CD4-positive, alpha-beta T cell treated with Interleukin-4 for 1 hour (primary cell): Measurements from ENCODE around the gene TAS2R60.
"Not testable (repeated sequence)": the region's sequence is repeated elsewhere in the genome, so short reads cannot be mapped to it uniquely, and the experiment has no call there.

Source experiments
- DNase-seq, 2 donors: peaks; one replicate each; pipeline ENCODE4 v3.0.0-alpha.2; 2020 to 2022

Gene TAS2R60

DNA sequence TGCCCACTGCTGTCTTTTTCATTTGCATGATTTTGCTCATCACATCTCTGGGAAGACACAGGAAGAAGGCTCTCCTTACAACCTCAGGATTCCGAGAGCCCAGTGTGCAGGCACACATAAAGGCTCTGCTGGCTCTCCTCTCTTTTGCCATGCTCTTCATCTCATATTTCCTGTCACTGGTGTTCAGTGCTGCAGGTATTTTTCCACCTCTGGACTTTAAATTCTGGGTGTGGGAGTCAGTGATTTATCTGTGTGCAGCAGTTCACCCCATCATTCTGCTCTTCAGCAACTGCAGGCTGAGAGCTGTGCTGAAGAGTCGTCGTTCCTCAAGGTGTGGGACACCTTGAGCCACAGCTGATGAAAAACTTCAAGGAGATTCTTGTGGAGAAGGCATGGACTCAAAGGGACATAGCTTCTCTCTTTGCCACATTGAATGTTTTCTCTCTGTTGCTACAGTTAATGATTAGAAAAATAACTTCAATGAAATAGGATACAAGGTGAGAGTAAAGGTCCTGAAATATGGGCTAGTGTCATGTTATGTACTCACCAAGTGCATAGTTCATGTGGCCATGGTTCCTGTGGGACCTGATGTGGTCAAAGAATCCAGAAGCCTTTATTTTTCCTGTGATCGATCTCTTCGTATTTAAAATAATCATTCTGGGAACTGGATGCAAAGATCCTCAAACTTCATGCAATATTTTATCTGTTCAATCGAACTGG, 970 bp downstream of the TAS2R60 start:
- DNase-seq: no peak

DNA sequence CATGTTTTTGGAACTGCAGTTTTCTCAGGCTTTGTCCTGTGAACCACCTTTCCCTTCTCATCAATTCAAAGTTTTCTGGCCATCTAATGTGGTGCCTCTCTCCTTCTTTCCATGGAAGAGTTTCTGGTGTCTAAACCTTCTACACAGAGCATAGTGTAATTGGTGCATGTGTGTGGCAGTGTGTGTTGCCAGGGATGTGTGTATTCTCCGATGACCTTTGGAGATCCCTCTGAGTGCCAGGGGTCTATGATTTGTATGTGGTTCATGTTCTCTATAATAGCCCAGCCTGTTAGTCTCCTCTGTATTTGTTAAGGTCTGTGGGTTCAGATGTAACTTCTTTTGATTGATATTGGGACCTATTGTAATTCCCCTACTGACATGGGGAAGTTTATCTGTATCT, 1.5 kb downstream of the TAS2R60 start:
- no peak for DNase-seq

DNA sequence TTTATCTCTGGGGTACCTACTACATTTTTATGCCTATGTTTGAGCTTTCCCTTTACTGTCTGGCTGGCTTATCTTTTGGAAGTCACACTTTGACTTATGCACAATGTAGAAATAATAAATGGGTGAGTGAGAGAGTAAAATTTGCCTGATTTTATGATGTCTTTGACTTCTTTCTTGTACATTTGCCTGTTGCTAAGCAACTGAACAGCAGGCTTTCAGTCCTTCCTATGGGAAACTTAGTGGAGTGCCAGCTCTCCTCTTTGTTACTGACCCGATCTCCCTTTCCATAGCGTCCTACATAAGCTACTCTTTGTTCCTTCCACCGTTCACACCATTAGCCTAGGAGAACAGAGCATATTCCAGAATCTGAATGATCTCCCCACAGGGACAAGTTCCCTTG, 4.2 kb downstream of the TAS2R60 start:
- no peak for DNase-seq

DNA sequence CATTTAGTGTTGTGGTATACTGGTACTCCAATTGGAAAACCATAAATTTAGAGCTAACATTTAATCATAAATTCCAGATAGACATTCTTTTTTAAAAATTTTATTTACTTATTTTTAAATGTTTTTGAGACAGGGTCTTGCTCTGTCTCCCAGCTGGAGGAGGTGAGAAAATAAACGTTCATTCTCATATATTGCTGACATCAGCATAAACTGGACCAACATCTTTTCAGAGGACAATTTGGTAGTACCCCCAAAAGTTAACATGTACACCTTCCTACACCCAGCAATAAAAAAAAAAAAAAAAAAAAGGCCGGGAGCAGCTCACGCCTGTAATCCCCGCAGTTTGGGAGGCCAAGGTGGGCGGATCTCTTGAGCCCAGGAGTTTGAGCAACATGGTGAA, 5.2 kb downstream of the TAS2R60 start:
- no peak for DNase-seq

DNA sequence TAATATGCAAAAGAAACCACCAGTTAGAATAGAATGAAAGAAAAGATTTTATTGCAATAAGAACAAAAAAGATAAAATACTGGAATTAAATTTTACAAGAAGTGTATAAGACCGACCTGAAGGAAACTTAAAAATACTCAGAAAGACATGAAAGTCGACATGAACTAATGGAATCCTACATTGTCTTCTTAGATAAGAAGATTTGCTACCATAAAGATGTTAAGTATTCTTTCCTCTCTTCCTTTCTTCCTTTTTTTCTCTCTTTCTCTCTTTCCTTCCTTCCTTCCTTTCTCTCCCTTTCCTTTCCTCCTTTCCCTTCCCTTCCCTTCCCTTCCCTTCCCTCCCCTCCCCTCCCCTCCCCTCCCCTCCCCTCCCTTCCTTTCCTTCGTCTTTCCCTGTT, 6.5 kb downstream of the TAS2R60 start:
- no peak for DNase-seq

DNA sequence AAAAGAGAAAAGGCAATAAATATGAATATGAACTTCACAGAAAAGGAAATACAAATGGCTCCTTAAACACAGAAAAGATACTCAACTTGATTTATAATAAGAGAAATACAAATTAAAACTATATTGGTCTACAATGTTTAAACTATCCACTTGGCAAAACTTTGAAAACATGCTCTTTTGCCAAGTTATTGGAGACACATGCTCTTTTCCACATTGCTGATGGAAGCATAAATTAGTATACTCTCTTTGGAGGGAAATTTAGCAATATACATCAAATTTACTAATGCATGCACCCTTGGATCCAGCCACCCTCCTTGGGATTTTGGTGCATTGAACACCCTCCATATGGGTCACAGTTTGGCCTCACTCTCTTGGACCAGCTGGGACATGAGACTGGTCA, 7.9 kb downstream of the TAS2R60 start:
- no peak for DNase-seq

DNA sequence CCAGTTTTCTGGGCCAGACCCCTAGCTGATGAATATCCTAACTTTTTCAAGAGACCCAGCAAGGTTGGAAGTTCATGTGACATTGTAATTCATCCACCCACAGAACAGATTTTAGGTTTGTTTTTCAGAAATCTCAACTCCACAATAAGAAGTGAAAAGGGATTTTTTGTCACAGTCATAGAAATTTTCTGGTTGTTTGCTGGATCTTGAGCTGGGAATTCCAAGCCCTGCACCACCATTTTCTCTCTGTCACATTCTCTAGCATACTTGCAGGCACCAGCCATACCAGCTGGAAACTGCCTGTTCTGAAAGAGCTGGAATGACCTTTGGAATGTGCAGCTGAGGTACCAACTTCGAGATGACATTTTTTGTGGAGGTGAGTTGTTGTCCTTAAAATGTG, 8.5 kb downstream of the TAS2R60 start:
- no peak for DNase-seq

DNA sequence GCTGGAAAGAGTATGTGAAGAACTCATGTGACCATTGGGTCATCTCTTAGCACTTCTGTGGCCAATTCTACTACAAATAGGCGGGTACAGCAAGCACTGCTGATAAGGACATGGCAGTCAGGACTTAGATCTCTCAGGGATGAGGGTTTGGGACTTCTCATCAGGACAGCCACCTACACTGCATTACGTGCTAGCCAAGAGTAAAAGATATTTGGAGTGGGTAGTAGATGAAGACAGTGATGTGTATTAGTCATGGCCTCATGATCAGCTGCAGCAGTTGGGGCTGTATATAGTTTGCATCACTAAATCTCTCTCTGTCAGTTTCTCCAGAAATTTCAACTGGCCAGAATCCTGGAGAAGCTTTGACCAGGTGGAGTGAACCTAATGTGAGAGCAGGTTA, 9.2 kb downstream of the TAS2R60 start:
- DNase-seq: no peak

DNA sequence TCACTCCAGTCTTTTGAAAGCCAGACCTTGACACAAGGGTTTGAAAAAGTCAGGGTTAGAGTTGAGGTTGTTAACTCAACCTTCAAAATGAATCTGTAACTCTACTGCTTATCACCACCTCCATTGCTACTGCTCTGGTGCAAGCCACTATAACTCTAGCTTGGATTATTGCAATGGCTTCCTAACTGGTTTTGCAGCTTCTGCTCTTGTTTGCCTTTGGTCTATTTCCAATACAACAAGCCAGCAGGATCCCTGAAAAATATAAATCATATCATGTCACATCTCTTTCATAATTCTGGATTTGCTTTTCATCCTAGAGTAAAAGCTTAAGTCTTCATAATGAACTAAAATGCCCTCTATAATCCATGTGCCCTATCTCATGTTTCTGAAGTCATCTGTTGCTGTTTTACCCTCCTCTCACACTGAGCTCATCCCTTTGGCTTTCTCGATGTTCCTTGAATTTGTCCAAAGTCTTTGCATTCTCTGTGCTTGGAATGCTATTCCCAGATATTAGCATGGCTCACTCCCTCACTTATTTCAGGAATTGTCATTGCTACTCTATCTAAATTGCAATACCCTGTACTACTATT, 10.9 kb downstream of the TAS2R60 start:
- no peak for DNase-seq

DNA sequence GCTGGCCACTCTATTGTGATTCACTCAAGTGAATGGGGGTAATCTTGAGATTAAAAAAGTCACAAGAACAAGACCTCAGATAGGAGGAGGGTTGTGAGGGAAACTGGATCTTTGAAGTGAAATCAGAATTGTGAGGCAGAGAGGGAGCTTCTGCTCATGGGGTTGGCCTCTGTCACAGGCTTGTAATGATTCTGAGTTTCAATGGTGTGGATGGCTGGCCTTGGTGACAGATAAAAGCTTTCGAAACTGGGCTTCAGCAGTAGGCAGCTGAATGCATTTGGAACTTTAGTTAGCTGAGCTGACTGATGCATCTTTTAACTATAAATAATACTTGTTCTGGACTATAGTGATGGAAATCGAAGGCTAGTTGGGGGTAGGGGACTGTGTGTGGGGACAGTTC, 12.2 kb downstream of the TAS2R60 start:
- no peak for DNase-seq

DNA sequence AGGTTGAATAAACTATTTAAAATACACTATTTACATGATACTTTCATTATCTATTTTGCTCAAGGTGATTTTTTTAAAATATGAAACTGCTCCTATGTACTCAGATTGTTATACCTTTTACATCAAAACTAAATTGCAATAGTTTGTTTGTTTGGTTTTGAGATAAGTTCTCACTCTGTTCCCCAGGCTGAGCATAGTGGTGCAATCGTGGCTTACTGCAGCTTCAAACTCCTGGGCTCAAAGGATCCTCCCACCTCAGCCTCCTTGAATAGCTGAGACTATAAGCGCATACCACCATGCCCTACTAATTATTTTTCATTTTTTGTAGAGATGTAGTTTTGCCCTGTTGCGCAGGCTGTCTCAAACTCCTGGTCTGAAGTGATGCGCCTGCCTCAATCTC, 12.7 kb downstream of the TAS2R60 start:
- DNase-seq: no peak

DNA sequence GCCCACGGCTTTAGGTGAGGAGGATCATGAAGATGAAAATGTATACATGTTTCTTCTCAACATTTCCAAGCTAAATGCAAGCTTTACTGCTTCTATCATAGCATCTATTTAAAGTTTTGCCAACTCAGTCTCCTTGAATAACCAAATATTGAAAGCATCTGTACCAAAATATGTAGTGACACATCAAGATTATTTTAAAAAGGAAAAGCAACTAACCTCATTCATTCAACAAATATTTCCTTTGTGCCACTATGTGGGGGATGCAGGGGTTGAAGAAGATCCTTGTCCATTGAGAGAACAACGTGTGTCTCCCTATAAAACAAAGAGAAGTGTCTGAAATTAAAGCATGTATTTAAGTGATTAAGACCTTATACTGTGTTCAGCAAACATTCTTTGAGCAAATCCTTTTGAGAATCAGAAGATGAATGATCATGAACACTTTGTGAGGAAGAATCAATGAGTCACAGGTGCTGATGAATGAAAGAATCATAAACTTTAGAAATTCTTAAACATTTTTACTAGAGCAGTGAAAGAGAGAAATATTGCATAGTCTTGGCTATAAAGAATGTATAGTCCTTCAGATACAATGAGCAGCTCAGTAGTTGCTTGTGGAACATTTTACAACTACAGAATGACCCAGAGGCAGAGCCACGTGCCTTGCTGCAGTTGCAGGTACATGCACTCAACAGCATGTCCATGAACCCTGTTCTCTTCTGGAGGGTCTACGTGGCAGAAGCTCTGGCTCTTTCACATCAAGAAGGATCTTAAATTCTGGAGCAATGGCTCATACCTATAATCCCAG, 13.9 kb downstream of the TAS2R60 start:
- DNase-seq: no peak

DNA sequence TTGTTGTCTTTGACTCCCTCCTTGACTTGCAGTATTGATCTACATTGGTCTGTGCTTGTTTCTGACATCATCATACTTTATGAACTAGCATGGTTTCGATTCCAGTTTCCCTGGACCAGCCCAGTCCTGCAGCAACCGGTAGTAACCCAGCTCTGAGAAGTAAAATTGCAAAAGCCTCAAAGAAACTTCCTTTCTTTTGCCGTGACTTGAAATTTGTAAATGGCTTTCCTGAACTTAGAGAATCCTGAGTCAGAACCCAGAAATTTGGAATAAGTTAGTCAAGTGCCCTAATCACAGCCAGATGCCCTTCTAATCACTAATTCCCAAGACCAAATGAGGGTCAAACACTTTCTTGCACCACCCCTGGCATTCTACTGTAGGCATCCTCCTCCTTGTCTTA, 15.0 kb downstream of the TAS2R60 start:
- DNase-seq: no peak

DNA sequence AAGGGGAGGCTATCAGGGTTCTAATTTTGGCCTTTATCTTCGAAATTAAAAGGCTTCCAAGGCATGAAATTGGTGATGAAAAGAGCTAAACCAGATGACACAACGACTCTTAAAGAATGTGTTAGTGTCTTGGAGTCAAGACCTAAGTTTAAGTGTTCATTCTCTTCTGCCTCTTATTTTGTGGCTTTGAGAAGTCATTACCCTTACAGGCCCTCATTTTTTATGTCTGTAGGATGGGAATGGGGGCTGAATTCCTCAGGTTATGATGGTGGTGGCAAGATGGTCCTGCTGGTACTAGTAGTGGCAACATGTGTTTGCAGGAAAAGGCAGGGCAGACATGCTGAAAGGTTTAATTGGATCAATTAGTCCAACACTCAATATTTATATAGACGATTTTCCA, 15.4 kb downstream of the TAS2R60 start:
- no peak for DNase-seq

DNA sequence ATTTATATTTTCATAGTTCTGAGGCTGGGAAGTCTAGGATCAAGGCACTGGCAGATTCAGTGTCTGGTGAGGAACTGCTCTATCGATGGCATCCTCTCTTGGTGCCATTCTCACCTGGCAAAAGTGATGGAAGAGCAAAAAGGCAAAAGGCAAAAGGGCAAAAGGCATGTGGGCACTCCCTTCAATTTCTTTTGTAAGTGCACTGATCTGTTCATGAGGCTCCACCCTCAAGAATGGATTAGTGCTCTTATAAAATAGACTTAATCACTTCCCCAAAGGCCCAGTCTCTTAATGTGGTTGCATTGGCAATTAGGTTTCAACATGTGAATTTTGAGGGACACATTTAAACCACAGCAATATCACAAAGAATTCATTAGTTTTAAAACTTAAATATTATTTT, 16.1 kb downstream of the TAS2R60 start:
- no peak for DNase-seq

DNA sequence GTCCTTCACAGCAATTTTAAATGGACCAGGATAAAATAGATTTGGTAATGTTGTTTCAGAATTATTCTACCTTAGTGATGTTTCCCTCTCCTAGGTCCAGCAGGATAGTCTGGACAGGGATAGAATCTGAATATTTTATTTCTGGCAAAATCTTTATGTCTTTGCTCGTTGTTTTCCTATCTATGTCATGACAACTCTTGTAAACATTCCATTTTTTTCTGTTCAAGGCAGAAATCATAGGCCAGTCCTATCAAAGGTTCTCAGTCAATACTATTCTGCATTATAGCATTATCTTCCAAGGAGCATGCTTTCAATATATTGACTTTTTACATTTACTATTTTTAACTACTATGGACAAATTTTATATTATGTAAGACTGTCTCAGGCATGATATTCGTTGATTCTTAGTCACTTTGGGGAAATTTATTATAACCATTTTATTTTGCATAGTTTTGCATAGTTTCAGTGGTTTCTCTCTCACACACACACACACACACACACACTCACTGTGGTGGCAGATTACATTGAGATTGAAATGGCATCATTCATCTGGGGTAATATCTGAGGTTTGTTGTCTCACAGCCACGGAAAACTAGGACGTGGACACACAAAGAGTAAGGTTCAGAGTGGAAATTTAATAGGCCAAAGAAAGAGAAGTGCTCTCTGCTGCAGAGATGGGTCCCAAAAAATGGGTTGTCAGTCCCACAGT, 17.2 kb downstream of the TAS2R60 start:
- no peak for DNase-seq

DNA sequence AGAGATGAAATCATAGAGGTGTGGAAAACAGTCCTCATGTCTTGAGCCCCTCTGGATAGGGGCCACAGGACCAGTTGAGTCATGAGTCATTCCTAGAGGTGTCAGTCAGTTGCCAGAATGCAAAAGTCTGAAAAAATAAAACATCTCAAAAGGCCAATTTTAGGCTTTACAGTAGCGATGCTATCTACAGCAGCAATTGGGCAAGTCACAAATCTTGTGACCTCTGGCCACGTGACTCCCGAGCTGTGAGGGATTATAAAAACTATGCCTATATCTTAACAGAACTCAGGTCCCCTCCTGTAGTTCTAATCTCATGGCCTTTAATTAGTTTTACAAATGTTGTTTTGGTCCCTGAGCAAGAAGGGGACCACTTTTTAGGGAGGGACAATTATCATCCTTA, 18.8 kb downstream of the TAS2R60 start:
- no peak for DNase-seq

DNA sequence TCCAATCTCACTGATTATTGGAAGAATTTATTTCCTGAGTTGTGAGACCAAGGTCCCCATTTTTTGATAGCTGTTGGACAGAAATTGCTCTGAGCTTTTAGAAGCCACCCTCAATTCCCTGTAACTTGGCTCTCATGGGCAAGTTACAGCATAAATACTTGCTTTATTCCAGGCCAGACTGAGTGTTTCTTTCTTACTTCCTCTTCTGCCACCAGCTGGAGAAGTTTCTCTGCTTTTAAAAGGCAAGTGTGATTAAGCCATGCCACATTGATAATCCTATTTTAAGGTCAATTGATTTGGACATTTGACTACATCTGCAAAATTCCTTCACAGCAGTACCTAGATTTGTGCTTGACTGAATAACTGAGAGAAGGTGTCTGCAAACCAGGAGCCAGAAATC, 20.3 kb downstream of the TAS2R60 start:
- DNase-seq: no peak

DNA sequence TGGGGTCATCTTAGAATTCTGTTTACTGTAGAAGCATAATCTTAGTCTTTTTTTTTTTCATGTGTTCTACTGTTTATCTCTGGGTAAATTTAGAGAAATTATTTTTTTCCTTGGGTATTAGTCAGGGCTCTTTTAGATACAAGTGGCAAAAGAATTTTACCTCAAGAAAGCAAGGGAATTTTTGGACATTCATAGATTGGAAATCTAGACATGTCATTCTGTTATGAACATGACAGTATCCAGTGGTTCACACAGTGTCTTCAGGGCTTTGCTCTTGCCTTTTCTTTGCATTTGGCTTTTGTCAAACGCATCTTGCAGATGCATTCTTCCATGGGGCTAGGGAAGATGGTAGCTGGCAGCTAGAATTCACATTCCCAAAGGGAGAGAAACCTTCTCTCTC, 20.7 kb downstream of the TAS2R60 start:
- DNase-seq: no peak

DNA sequence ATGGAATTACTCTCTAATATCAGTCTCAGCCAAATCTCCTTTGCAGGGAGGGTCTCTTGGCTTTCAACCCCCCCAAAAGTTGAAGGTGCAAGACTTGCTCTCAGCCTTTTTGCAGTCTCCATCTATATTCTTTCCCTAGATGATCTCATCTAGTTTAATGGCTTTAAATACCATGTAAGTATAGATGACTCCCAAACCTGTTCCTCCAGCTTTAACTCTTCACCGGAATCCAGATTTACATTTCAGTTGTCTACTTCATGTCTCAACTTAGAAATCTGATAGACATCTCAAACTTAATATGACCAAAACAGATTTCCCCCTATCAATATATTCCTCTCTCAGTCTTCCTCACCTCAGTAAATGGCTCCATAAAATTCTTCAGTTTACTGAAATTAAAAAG, 24.5 kb downstream of the TAS2R60 start:
- DNase-seq: no peak

DNA sequence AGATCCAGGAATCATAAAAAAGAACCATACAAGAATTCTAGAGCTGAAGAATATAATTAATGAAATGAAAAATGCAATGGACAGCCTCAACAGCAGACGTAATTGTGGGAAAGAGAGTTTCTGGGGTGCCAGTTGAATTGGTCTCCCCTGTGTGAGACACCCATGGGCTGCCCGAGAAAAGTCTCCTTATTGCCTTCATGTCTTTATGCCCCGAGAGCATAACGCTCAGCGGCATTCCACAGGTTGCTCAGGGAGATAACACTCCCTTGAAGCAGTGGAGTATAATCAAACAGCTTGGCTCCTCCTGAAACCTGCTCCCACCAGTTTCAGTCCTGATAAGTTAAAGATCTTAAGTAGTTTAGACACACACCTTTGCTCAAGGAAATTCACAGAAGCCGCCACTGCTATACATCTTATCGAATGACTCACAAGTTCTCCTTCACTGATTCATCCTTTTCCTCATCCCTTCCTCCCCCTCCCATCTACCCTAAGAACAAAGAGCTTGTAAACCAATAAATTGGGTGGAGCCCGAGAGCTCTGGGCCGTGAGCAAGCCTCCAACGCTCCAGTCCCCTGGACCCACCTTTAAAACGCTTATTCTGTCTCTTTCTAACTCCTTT, 28.9 kb downstream of the TAS2R60 start:
- DNase-seq: not testable (repeated sequence)

DNA sequence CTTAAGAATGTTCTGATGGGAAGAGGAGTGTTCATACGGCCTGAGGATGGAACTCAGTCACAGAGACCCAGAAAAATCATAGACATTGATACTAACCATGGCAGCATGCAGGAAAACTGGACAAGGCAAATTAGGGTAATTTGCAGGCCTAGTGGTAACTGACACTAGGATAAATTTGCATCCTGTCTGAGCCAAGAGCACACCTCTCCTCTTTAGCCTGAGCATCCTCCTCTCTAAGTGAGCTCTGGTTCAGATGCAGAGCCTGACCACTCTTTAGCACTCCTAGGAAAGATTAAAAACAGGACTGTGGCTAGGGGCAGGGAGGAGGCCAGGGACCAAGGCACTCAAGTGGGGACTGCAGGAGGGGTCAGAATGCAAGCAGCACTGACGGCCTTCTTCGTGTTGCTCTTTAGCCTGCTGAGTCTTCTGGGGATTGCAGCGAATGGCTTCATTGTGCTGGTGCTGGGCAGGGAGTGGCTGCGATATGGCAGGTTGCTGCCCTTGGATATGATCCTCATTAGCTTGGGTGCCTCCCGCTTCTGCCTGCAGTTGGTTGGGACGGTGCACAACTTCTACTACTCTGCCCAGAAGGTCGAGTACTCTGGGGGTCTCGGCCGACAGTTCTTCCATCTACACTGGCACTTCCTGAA, 34.4 kb downstream of the TAS2R60 start, which contains the start of gene TAS2R41:
Gene TAS2R41, plus strand, starts transcription at position 373 of the 650 bp plus-strand sequence. Its CDS starts 0 bp downstream, at position 373.
- DNase-seq: no peak
